ENCODE results near the gene FCSK.
"Not testable (repeated sequence)": the region's sequence is repeated elsewhere in the genome, so short reads cannot be mapped to it uniquely, and the experiment has no call there.

Gene FCSK

GRCh38 chr16:70454222-70455034, at the start of gene FCSK:
TSS of gene FCSK (plus strand) at chr16:70454595. CDS start at chr16:70463191, 8,596 bp downstream.
- Histone ChIP-seq H3K4me3 (ENCODE audit: low read length) (peak within 1 kb of the TSS; percentile 75), H3K27ac (ENCODE audit: low read length) (peak within 1 kb of the TSS; percentile 87), H3K9me3 (ENCODE audit: insufficient read depth, low read depth, low read length) (no peaks in the 10 kb centered on the region), H3K4me1 (ENCODE audit: insufficient read depth, low read length) (peaks cover 3% of the 10 kb centered on the region; the same call in 1 of the 2 replicates), H3K36me3 (ENCODE audit: insufficient read depth, low read depth, low read length) (no peaks in the 10 kb centered on the region), H3K27me3 (ENCODE audit: insufficient read depth, low read length) (no peaks in the 10 kb centered on the region), H3K9ac (ENCODE audit: low read depth, low read length) (peak within 1 kb of the TSS; percentile 91)

- not testable (repeated sequence) for H3K9ac ChIP-seq (ENCODE audit: low read depth, low read length); H3K27me3 ChIP-seq (ENCODE audit: insufficient read depth, low read length); H3K9me3 ChIP-seq (ENCODE audit: insufficient read depth, low read depth, low read length); H3K4me1 ChIP-seq (ENCODE audit: insufficient read depth, low read length); H3K4me3 ChIP-seq (ENCODE audit: low read length); H3K27ac ChIP-seq (ENCODE audit: low read length); H3K36me3 ChIP-seq (ENCODE audit: insufficient read depth, low read depth, low read length)
Measured at GRCh38 chr16:70406104-70406503, 48.3 kb upstream of the FCSK start.

GRCh38 chr16:70407811-70408274, 46.6 kb upstream of the FCSK start:
- H3K9ac ChIP-seq (ENCODE audit: low read depth, low read length), result no peak overlapping the region
- H3K4me3 ChIP-seq (ENCODE audit: low read length), result no peak overlapping the region
- H3K27ac ChIP-seq (ENCODE audit: low read length), result no peak overlapping the region
- H3K4me1 ChIP-seq (ENCODE audit: insufficient read depth, low read length), result 0 out of 2 replicates have a peak, but pooled peaks cover 3% of the 10 kb centered on the region
- H3K27me3 ChIP-seq (ENCODE audit: insufficient read depth, low read length), result no peaks in the 10 kb centered on the region
- H3K9me3 ChIP-seq (ENCODE audit: insufficient read depth, low read depth, low read length), result no peaks in the 10 kb centered on the region
- H3K36me3 ChIP-seq (ENCODE audit: insufficient read depth, low read depth, low read length), result peaks cover 4% of the 10 kb centered on the region; the same call in 1 of the 2 replicates

GRCh38 chr16:70410734-70411133, 43.7 kb upstream of the FCSK start:
- Histone ChIP-seq H3K4me1 (ENCODE audit: insufficient read depth, low read length) (0 out of 2 replicates have a peak, but pooled peaks cover 3% of the 10 kb centered on the region), H3K27me3 (ENCODE audit: insufficient read depth, low read length) (no peaks in the 10 kb centered on the region), H3K4me3 (ENCODE audit: low read length) (no peak overlapping the region), H3K9ac (ENCODE audit: low read depth, low read length) (no peak overlapping the region), H3K9me3 (ENCODE audit: insufficient read depth, low read depth, low read length) (no peaks in the 10 kb centered on the region), H3K36me3 (ENCODE audit: insufficient read depth, low read depth, low read length) (peaks cover 4% of the 10 kb centered on the region; the same call in 1 of the 2 replicates), H3K27ac (ENCODE audit: low read length) (no peak overlapping the region)

- H3K9me3 ChIP-seq (ENCODE audit: insufficient read depth, low read depth, low read length), result no peaks in the 10 kb centered on the region
- H3K36me3 ChIP-seq (ENCODE audit: insufficient read depth, low read depth, low read length), result peaks cover 4% of the 10 kb centered on the region; the same call in 1 of the 2 replicates
- H3K9ac ChIP-seq (ENCODE audit: low read depth, low read length), result no peak overlapping the region
- H3K4me3 ChIP-seq (ENCODE audit: low read length), result no peak overlapping the region
- H3K27ac ChIP-seq (ENCODE audit: low read length), result no peak overlapping the region
- H3K4me1 ChIP-seq (ENCODE audit: insufficient read depth, low read length), result 0 out of 2 replicates have a peak, but pooled peaks cover 5% of the 10 kb centered on the region
- H3K27me3 ChIP-seq (ENCODE audit: insufficient read depth, low read length), result no peaks in the 10 kb centered on the region
Measured at GRCh38 chr16:70412385-70412784, 42.0 kb upstream of the FCSK start.

GRCh38 chr16:70413572-70413971, 40.8 kb upstream of the FCSK start:
- not testable (repeated sequence) for H3K4me1 ChIP-seq (ENCODE audit: insufficient read depth, low read length); H3K36me3 ChIP-seq (ENCODE audit: insufficient read depth, low read depth, low read length); H3K27me3 ChIP-seq (ENCODE audit: insufficient read depth, low read length); H3K4me3 ChIP-seq (ENCODE audit: low read length); H3K27ac ChIP-seq (ENCODE audit: low read length); H3K9ac ChIP-seq (ENCODE audit: low read depth, low read length); H3K9me3 ChIP-seq (ENCODE audit: insufficient read depth, low read depth, low read length)

- H3K9ac ChIP-seq (ENCODE audit: low read depth, low read length), result no peak overlapping the region
- H3K4me3 ChIP-seq (ENCODE audit: low read length), result no peak overlapping the region
- no peak overlapping the region for H3K27ac ChIP-seq (ENCODE audit: low read length)
- peaks cover 3% of the 10 kb centered on the region; the same call in 1 of the 2 replicates for H3K36me3 ChIP-seq (ENCODE audit: insufficient read depth, low read depth, low read length)
- H3K27me3 ChIP-seq (ENCODE audit: insufficient read depth, low read length), result no peaks in the 10 kb centered on the region
- H3K9me3 ChIP-seq (ENCODE audit: insufficient read depth, low read depth, low read length), result no peaks in the 10 kb centered on the region
- peaks cover 23% of the 10 kb centered on the region for H3K4me1 ChIP-seq (ENCODE audit: insufficient read depth, low read length)
Measured at GRCh38 chr16:70416748-70417616, 37.4 kb upstream of the FCSK start.

- H3K9ac ChIP-seq (ENCODE audit: low read depth, low read length), result no peak overlapping the region
- H3K9me3 ChIP-seq (ENCODE audit: insufficient read depth, low read depth, low read length), result no peaks in the 10 kb centered on the region
- H3K27me3 ChIP-seq (ENCODE audit: insufficient read depth, low read length), result no peaks in the 10 kb centered on the region
- no peak overlapping the region for H3K4me3 ChIP-seq (ENCODE audit: low read length)
- H3K36me3 ChIP-seq (ENCODE audit: insufficient read depth, low read depth, low read length), result no peaks in the 10 kb centered on the region
- H3K4me1 ChIP-seq (ENCODE audit: insufficient read depth, low read length), result peaks cover 23% of the 10 kb centered on the region
- H3K27ac ChIP-seq (ENCODE audit: low read length), result no peak overlapping the region
Measured at GRCh38 chr16:70417661-70418060, 36.7 kb upstream of the FCSK start.

GRCh38 chr16:70418274-70418992, 36.0 kb upstream of the FCSK start:
- peak overlapping the region; percentile 25; the same call in 1 of the 2 replicates for H3K9ac ChIP-seq (ENCODE audit: low read depth, low read length)
- no peaks in the 10 kb centered on the region for H3K27me3 ChIP-seq (ENCODE audit: insufficient read depth, low read length)
- peaks cover 23% of the 10 kb centered on the region for H3K4me1 ChIP-seq (ENCODE audit: insufficient read depth, low read length)
- H3K36me3 ChIP-seq (ENCODE audit: insufficient read depth, low read depth, low read length), result no peaks in the 10 kb centered on the region
- peak overlapping the region; percentile 45 for H3K27ac ChIP-seq (ENCODE audit: low read length)
- H3K4me3 ChIP-seq (ENCODE audit: low read length), result no peak overlapping the region
- no peaks in the 10 kb centered on the region for H3K9me3 ChIP-seq (ENCODE audit: insufficient read depth, low read depth, low read length)

- Histone ChIP-seq H3K4me3 (ENCODE audit: low read length) (no peak overlapping the region), H3K36me3 (ENCODE audit: insufficient read depth, low read depth, low read length) (no peaks in the 10 kb centered on the region), H3K9me3 (ENCODE audit: insufficient read depth, low read depth, low read length) (no peaks in the 10 kb centered on the region), H3K27me3 (ENCODE audit: insufficient read depth, low read length) (no peaks in the 10 kb centered on the region), H3K27ac (ENCODE audit: low read length) (no peak overlapping the region), H3K9ac (ENCODE audit: low read depth, low read length) (peak overlapping the region; percentile 25; the same call in 1 of the 2 replicates), H3K4me1 (ENCODE audit: insufficient read depth, low read length) (peaks cover 23% of the 10 kb centered on the region)
Measured at GRCh38 chr16:70418993-70419318, 35.4 kb upstream of the FCSK start.

Measured in iPS-20b (cell line).